Measurements from ENCODE around the gene ACER3.

GRCh38 chr11:77074626-77075221 is 214.0 kb downstream of the ACER3 start:
- no peak for TF ChIP-seq CTCF (IDR thresholded peaks at IDR 0.05; ENCODE audit: low read depth, low read length)
- TF ChIP-seq EZH2phosphoT487 (IDR thresholded peaks at IDR 0.05; ENCODE audit: low read depth) = no peak
